K562 (cell line): Measurements from ENCODE around the gene CTSV.
"Not testable (repeated sequence)": the region's sequence is repeated elsewhere in the genome, so short reads cannot be mapped to it uniquely, and the experiment has no call there.

ENCODE experiments used
- CTCF ChIP-seq, 3 experiments: IDR thresholded peaks in 2 of 3; conservative IDR thresholded peaks in 1 of 3; 2 replicates each; pipeline ENCODE4 v1.5.1; 2011 to 2012; ENCODE audit warnings: low read length in 3 of 3, mild to moderate bottlenecking in 3 of 3, control low read depth in 2 of 3, improper control_type of control experiment in 1 of 3, inconsistent platforms in 1 of 3, low read depth in 1 of 3, mixed read lengths in 1 of 3, moderate library complexity in 1 of 3; ENCODE audit not compliant: insufficient read depth in 2 of 3
- EGR1 ChIP-seq: fragments of 450-650 bp; conservative IDR thresholded peaks from 2 replicates; pipeline ENCODE4 v1.6.1; 2017; ENCODE audit warnings: mild to moderate bottlenecking
- GTF2A2 ChIP-seq: IDR thresholded peaks from 2 replicates; pipeline ENCODE4 v1.6.1; 2016; ENCODE audit warnings: mild to moderate bottlenecking, missing genetic modification characterization, missing compliant biosample characterization
- IRF1 ChIP-seq: sonication (generic); formaldehyde crosslinking; IDR thresholded peaks from 2 replicates; pipeline ENCODE4 v1.8.0; 2022; ENCODE audit warnings: missing genetic modification reagents, mild to moderate bottlenecking, borderline replicate concordance
- MAFG ChIP-seq: fragments of 450-650 bp; conservative IDR thresholded peaks from 2 replicates; pipeline ENCODE4 v1.6.1; 2016; ENCODE audit warnings: missing genetic modification characterization, missing compliant biosample characterization
- NBN ChIP-seq: fragments of 450-650 bp; IDR thresholded peaks from 2 replicates; pipeline ENCODE4 v1.6.1; 2016; ENCODE audit warnings: low read depth, mild to moderate bottlenecking
- NFYB ChIP-seq: IDR thresholded peaks from 2 replicates; pipeline ENCODE4 v1.6.1; 2011; ENCODE audit warnings: mild to moderate bottlenecking, moderate library complexity; ENCODE audit not compliant: insufficient read length; ENCODE audit errors: extremely low read depth
- NR3C1 ChIP-seq: sonication (generic); formaldehyde crosslinking; IDR thresholded peaks from 2 replicates; pipeline ENCODE4 v1.8.1; 2022; ENCODE audit warnings: missing genetic modification reagents
- PRDM10 ChIP-seq: fragments of 450-650 bp; IDR thresholded peaks from 2 replicates; pipeline ENCODE4 v1.6.1; 2018; ENCODE audit not compliant: partially characterized antibody
- ZNF407 ChIP-seq: fragments of 450-650 bp; IDR thresholded peaks from 2 replicates; pipeline ENCODE4 v1.6.1; 2016; ENCODE audit warnings: low read depth
- ZSCAN29 ChIP-seq: fragments of 450-650 bp; IDR thresholded peaks from 2 replicates; pipeline ENCODE4 v1.6.1; 2017

GRCh38 chr9:97084562-97084991, 45.6 kb upstream of the CTSV start:
- TF ChIP-seq ZNF407; IRF1 (CRISPR knock-in tag); NR3C1; GTF2A2 (tag); NBN; PRDM10; ZSCAN29; EGR1; MAFG: not testable (repeated sequence)
- TF ChIP-seq CTCF (IDR thresholded peaks at IDR 0.05 in 2 of 3, conservative IDR thresholded peaks at IDR 0.05 in 1 of 3; ENCODE audit: insufficient read depth in 2 of 3, low read depth in 1 of 3, low read length in 3 of 3): 0 out of 6 replicates have a peak, but pooled peaks of 1 of the 3 experiments have one; percentile 14
- TF ChIP-seq NFYB: peak; percentile 5
